CD4-positive, CD25-positive, alpha-beta regulatory T cell (primary cell): ENCODE results near the gene WDR43. TPM values are rescaled to one million over a fixed set of nuclear protein-coding genes. Genes with fewer than 3 reads are reported as not detected.

ENCODE experiments used
- ATAC-seq, 2 donors: fragments of 150-1000 bp; cut with Tn5 transposase; one replicate each; pipeline ENCODE4 v1.10.0; 2021; ENCODE audit warnings: low read depth in 2 of 2, moderate number of reproducible peaks in 2 of 2, moderate library complexity in 1 of 2
- DNase-seq, 3 donors: peaks; one replicate each; pipeline versions ENCODE4 v3.0.0 to v3.0.0-alpha.2; 2012 to 2022; ENCODE audit warnings: mixed read lengths in 1 of 3
- H3K27ac ChIP-seq: one replicate; pipeline ENCODE4 v1.7.0; 2013; ENCODE audit warnings: mild to moderate bottlenecking, low read length; ENCODE audit not compliant: insufficient read depth, poor library complexity, severe bottlenecking
- H3K27me3 ChIP-seq: one replicate; pipeline ENCODE4 v1.7.0; 2013; ENCODE audit warnings: low read length; ENCODE audit not compliant: control insufficient read depth, insufficient read depth
- H3K36me3 ChIP-seq: one replicate; pipeline ENCODE4 v1.7.0; 2013; ENCODE audit warnings: mild to moderate bottlenecking, low read length, moderate library complexity; ENCODE audit not compliant: control insufficient read depth, insufficient read depth
- H3K4me1 ChIP-seq: 2 replicates; pipeline ENCODE4 v1.7.0; 2013; ENCODE audit warnings: mild to moderate bottlenecking, low read length; ENCODE audit not compliant: insufficient read depth, control insufficient read depth, poor library complexity, severe bottlenecking
- H3K4me3 ChIP-seq: one replicate; pipeline ENCODE4 v1.7.0; 2013; ENCODE audit warnings: low read depth, mild to moderate bottlenecking, low read length, moderate library complexity
- H3K9me3 ChIP-seq, 2 experiments: 1 replicate in 1 of 2; 2 replicates in 1 of 2; pipeline ENCODE4 v1.7.0; 2013; ENCODE audit warnings: low read length in 2 of 2, mild to moderate bottlenecking in 1 of 2, moderate library complexity in 1 of 2; ENCODE audit not compliant: control insufficient read depth in 2 of 2
- H3K27ac Mint-ChIP-seq, 3 donors: one replicate each; pipeline ENCODE4 v1.8.0; 2020 to 2022; ENCODE audit warnings: mild to moderate bottlenecking in 3 of 3, mixed read lengths in 3 of 3, moderate library complexity in 2 of 3
- H3K27me3 Mint-ChIP-seq: one replicate; pipeline ENCODE4 v1.8.0; 2022; ENCODE audit warnings: mild to moderate bottlenecking, mixed read lengths
- H3K36me3 Mint-ChIP-seq: one replicate; pipeline ENCODE4 v1.8.0; 2020; ENCODE audit warnings: mixed read lengths
- H3K4me1 Mint-ChIP-seq, 4 donors: one replicate each; pipeline ENCODE4 v1.8.0; 2020 to 2022; ENCODE audit warnings: mixed read lengths in 4 of 4, mild to moderate bottlenecking in 1 of 4
- H3K4me3 Mint-ChIP-seq, 4 donors: one replicate each; pipeline ENCODE4 v1.8.0; 2020 to 2022; ENCODE audit warnings: mild to moderate bottlenecking in 4 of 4, mixed read lengths in 4 of 4, moderate library complexity in 3 of 4
- H3K9me3 Mint-ChIP-seq, 7 donors: one replicate each; pipeline ENCODE4 v1.8.0; 2020 to 2022; ENCODE audit warnings: mixed read lengths in 7 of 7, mild to moderate bottlenecking in 3 of 7, moderate library complexity in 2 of 7
- polyA plus RNA-seq, 4 donors: library from polyadenylated mRNA; unstranded; fragments of 300-500 nt; fragmentation: Illumina TruSeq; gene quantifications; one replicate each; pipeline ENCODE4 v1.2.3, GENCODE V29; 2021
- total RNA-seq: library from RNA; stranded (reverse); gene quantifications from one replicate; pipeline ENCODE4 v1.2.3, GENCODE V29; 2022

Gene WDR43
- total and polyA plus RNA-seq, 5 donors from 2014 or later = 27.4 to 70.1 (median 39.5) TPM

- H3K27ac Mint-ChIP-seq = no peak overlapping the region
- H3K36me3 Mint-ChIP-seq = peaks cover 17% of the 10 kb centered on the region
- Histone ChIP-seq H3K36me3 (peaks cover 40% of the 10 kb centered on the region), H3K9me3 (no peaks in the 10 kb centered on the region), H3K27ac (no peak overlapping the region), H3K4me3 (no peak overlapping the region), H3K4me1 (peaks cover 25% of the 10 kb centered on the region), H3K27me3 (no peaks in the 10 kb centered on the region)
- H3K4me1 Mint-ChIP-seq = peaks cover 42 to 74% (median 46%) of the 10 kb centered on the region in 4 donors
- no peaks in the 10 kb centered on the region for H3K27me3 Mint-ChIP-seq
- H3K4me3 Mint-ChIP-seq = no peak overlapping the region
- DNase-seq = no peak
- no peak for ATAC-seq
- H3K9me3 Mint-ChIP-seq = peaks cover 0 to 1% (median 0%) of the 10 kb centered on the region in 7 donors
Observed at GRCh38 chr2:28901841-28902240, 7.4 kb downstream of the WDR43 start.

GRCh38 chr2:28902584-28902983 is 8.1 kb downstream of the WDR43 start:
- Histone ChIP-seq H3K27me3 (no peaks in the 10 kb centered on the region), H3K9me3 (no peaks in the 10 kb centered on the region), H3K27ac (no peak overlapping the region), H3K36me3 (peaks cover 46% of the 10 kb centered on the region), H3K4me3 (no peak overlapping the region), H3K4me1 (peaks cover 18% of the 10 kb centered on the region)
- H3K4me3 Mint-ChIP-seq = no peak overlapping the region
- peaks cover 0 to 2% (median 0%) of the 10 kb centered on the region in 7 donors for H3K9me3 Mint-ChIP-seq
- H3K27me3 Mint-ChIP-seq = no peaks in the 10 kb centered on the region
- peaks cover 21% of the 10 kb centered on the region for H3K36me3 Mint-ChIP-seq
- no peak for DNase-seq
- ATAC-seq = no peak
- H3K27ac Mint-ChIP-seq = peak overlapping the region in 2 of 3 donors; percentile 67 to 73
- peaks cover 38 to 68% (median 40%) of the 10 kb centered on the region in 4 donors for H3K4me1 Mint-ChIP-seq

- Mint-ChIP-seq H3K4me3 (no peak overlapping the region), H3K9me3 (peaks cover 0 to 2% (median 0%) of the 10 kb centered on the region in 7 donors), H3K27me3 (no peaks in the 10 kb centered on the region), H3K4me1 (peaks cover 22 to 55% (median 34%) of the 10 kb centered on the region in 4 donors), H3K36me3 (peaks cover 25% of the 10 kb centered on the region), H3K27ac (peak overlapping the region in 1 of 3 donors; percentile 11)
- ATAC-seq = no peak
- no peaks in the 10 kb centered on the region for H3K9me3 ChIP-seq
- no peak for DNase-seq
- peaks cover 57% of the 10 kb centered on the region for H3K36me3 ChIP-seq
- peaks cover under 1% of the 10 kb centered on the region for H3K4me1 ChIP-seq
- H3K27me3 ChIP-seq = no peaks in the 10 kb centered on the region
- H3K4me3 ChIP-seq = no peak overlapping the region
- no peak overlapping the region for H3K27ac ChIP-seq
Observed at GRCh38 chr2:28904295-28904694, 9.8 kb downstream of the WDR43 start.

- DNase-seq (no peak), ATAC-seq (no peak)
- H3K27ac ChIP-seq = no peak overlapping the region
- H3K27me3 ChIP-seq = no peaks in the 10 kb centered on the region
- Mint-ChIP-seq H3K27ac (peak overlapping the region in 1 of 3 donors; percentile 11), H3K4me1 (peaks cover 16 to 48% (median 29%) of the 10 kb centered on the region in 4 donors), H3K36me3 (peaks cover 25% of the 10 kb centered on the region), H3K27me3 (no peaks in the 10 kb centered on the region), H3K9me3 (peaks cover 0 to 2% (median 0%) of the 10 kb centered on the region in 7 donors), H3K4me3 (no peak overlapping the region)
- no peaks in the 10 kb centered on the region for H3K4me1 ChIP-seq
- peaks cover 63% of the 10 kb centered on the region for H3K36me3 ChIP-seq
- H3K4me3 ChIP-seq = no peak overlapping the region
- H3K9me3 ChIP-seq = no peaks in the 10 kb centered on the region
Observed at GRCh38 chr2:28904802-28905457, 10.5 kb downstream of the WDR43 start.

- peaks cover 0 to 2% (median 0%) of the 10 kb centered on the region in 7 donors for H3K9me3 Mint-ChIP-seq
- no peak overlapping the region for H3K4me3 Mint-ChIP-seq
- Histone ChIP-seq H3K27ac (no peak overlapping the region), H3K36me3 (peaks cover 64% of the 10 kb centered on the region), H3K27me3 (no peaks in the 10 kb centered on the region), H3K4me3 (no peak overlapping the region), H3K4me1 (no peaks in the 10 kb centered on the region), H3K9me3 (no peaks in the 10 kb centered on the region)
- H3K4me1 Mint-ChIP-seq = peaks cover 13 to 42% (median 27%) of the 10 kb centered on the region in 4 donors
- no peak for ATAC-seq
- H3K27ac Mint-ChIP-seq = peak overlapping the region in 1 of 3 donors; percentile 11
- no peaks in the 10 kb centered on the region for H3K27me3 Mint-ChIP-seq
- peaks cover 25% of the 10 kb centered on the region for H3K36me3 Mint-ChIP-seq
- no peak for DNase-seq
Observed at GRCh38 chr2:28905533-28905932, 11.1 kb downstream of the WDR43 start.

GRCh38 chr2:28906376-28906775 is 11.9 kb downstream of the WDR43 start:
- H3K9me3 ChIP-seq = no peaks in the 10 kb centered on the region
- H3K27me3 ChIP-seq = no peaks in the 10 kb centered on the region
- no peak for ATAC-seq
- H3K36me3 ChIP-seq = peaks cover 65% of the 10 kb centered on the region
- no peak for DNase-seq
- peaks cover 6 to 34% (median 22%) of the 10 kb centered on the region in 4 donors for H3K4me1 Mint-ChIP-seq
- H3K9me3 Mint-ChIP-seq = peaks cover 0 to 2% (median 0%) of the 10 kb centered on the region in 7 donors
- H3K36me3 Mint-ChIP-seq = peaks cover 25% of the 10 kb centered on the region
- no peak overlapping the region for H3K27ac ChIP-seq
- H3K27ac Mint-ChIP-seq = peak overlapping the region in 2 of 3 donors; percentile 81 to 83
- H3K4me3 ChIP-seq = no peak overlapping the region
- H3K27me3 Mint-ChIP-seq = no peaks in the 10 kb centered on the region
- no peak overlapping the region for H3K4me3 Mint-ChIP-seq
- H3K4me1 ChIP-seq = no peaks in the 10 kb centered on the region

GRCh38 chr2:28906821-28907220 is 12.4 kb downstream of the WDR43 start:
- Mint-ChIP-seq H3K27ac (peak overlapping the region in 2 of 3 donors; percentile 81 to 83), H3K36me3 (peaks cover 26% of the 10 kb centered on the region)

GRCh38 chr2:28908172-28908571 is 13.7 kb downstream of the WDR43 start:
- no peak overlapping the region for H3K4me3 ChIP-seq
- no peaks in the 10 kb centered on the region for H3K4me1 ChIP-seq
- no peaks in the 10 kb centered on the region for H3K27me3 ChIP-seq
- Mint-ChIP-seq H3K27me3 (no peaks in the 10 kb centered on the region), H3K4me3 (no peak overlapping the region), H3K36me3 (peaks cover 35% of the 10 kb centered on the region), H3K9me3 (peaks cover 0 to 2% (median 0%) of the 10 kb centered on the region in 7 donors), H3K27ac (no peak overlapping the region), H3K4me1 (peaks cover 0 to 28% (median 24%) of the 10 kb centered on the region in 4 donors)
- H3K27ac ChIP-seq = no peak overlapping the region
- DNase-seq = no peak
- H3K9me3 ChIP-seq = no peaks in the 10 kb centered on the region
- peaks cover 61% of the 10 kb centered on the region for H3K36me3 ChIP-seq
- no peak for ATAC-seq

More at GRCh38 chr2:28906821-28907220, 12.4 kb downstream of the WDR43 start:
- H3K36me3 ChIP-seq = peaks cover 65% of the 10 kb centered on the region
- H3K27ac ChIP-seq = no peak overlapping the region
- H3K9me3 ChIP-seq = no peaks in the 10 kb centered on the region
- Mint-ChIP-seq H3K4me1 (peaks cover 6 to 32% (median 22%) of the 10 kb centered on the region in 4 donors), H3K27me3 (no peaks in the 10 kb centered on the region), H3K9me3 (peaks cover 0 to 2% (median 0%) of the 10 kb centered on the region in 7 donors), H3K4me3 (no peak overlapping the region)
- no peak for DNase-seq
- no peak overlapping the region for H3K4me3 ChIP-seq
- H3K4me1 ChIP-seq = no peaks in the 10 kb centered on the region
- H3K27me3 ChIP-seq = no peaks in the 10 kb centered on the region
- ATAC-seq = no peak
